Measurements from ENCODE around the gene ENG. TPM values are rescaled to one million over a fixed set of nuclear protein-coding genes. Genes with fewer than 3 reads are reported as not detected.

ENG gene
- total and polyA plus RNA-seq, 2 experiments from 2014 or later: 1.4 to 2.6 TPM

DNA sequence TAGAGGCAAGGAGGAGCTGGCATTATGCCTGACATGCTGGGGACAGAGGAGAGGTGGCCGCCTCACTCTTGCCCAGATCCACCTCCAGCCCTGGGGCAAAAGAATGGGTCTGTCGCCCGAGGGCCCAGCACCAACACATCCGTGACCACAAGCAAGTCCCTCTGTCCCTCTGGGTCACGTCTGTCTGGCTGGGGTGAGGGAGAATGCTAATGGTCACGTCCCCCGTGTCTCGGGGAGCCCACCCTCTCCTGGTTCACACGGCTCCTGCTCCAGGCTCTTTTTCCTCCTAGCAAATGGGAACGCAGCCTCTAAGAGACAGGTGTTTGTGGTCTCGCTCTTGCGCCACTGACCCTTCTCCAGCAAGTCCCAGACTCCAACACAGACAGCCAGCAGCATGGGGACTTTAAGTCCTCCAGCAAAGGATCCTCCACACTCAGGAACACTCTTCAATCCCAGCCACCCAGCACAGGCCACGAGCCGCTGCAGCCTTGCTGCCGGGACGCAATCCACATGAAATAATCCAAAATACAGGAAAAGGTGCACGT lies 4.1 kb downstream of the ENG start:
- no peak overlapping the region for H3K4me2 ChIP-seq
- no peak overlapping the region for H3K27ac ChIP-seq (ENCODE audit: low read depth)
- TF ChIP-seq JUNB (IDR thresholded peaks at IDR 0.05; ENCODE audit: unreplicated experiment) (no peak), NANOG (IDR thresholded peaks at IDR 0.05; ENCODE audit: borderline replicate concordance) (no peak), EZH2 (IDR thresholded peaks at IDR 0.05; ENCODE audit: low read depth, unreplicated experiment) (no peak), EZH2phosphoT487 (IDR thresholded peaks at IDR 0.05; ENCODE audit: unreplicated experiment) (no peak), CREB1 (CRISPR knock-in tag; IDR thresholded peaks at IDR 0.05; ENCODE audit: low read depth) (no peak), STAT1 (IDR thresholded peaks at IDR 0.05; ENCODE audit: unreplicated experiment) (no peak), ZNF331 (CRISPR knock-in tag; IDR thresholded peaks at IDR 0.05; ENCODE audit: low read depth) (no peak), POLR2AphosphoS5 (IDR thresholded peaks at IDR 0.05; ENCODE audit: low read depth) (no peak)
- TF ChIP-seq, protein P1, sequence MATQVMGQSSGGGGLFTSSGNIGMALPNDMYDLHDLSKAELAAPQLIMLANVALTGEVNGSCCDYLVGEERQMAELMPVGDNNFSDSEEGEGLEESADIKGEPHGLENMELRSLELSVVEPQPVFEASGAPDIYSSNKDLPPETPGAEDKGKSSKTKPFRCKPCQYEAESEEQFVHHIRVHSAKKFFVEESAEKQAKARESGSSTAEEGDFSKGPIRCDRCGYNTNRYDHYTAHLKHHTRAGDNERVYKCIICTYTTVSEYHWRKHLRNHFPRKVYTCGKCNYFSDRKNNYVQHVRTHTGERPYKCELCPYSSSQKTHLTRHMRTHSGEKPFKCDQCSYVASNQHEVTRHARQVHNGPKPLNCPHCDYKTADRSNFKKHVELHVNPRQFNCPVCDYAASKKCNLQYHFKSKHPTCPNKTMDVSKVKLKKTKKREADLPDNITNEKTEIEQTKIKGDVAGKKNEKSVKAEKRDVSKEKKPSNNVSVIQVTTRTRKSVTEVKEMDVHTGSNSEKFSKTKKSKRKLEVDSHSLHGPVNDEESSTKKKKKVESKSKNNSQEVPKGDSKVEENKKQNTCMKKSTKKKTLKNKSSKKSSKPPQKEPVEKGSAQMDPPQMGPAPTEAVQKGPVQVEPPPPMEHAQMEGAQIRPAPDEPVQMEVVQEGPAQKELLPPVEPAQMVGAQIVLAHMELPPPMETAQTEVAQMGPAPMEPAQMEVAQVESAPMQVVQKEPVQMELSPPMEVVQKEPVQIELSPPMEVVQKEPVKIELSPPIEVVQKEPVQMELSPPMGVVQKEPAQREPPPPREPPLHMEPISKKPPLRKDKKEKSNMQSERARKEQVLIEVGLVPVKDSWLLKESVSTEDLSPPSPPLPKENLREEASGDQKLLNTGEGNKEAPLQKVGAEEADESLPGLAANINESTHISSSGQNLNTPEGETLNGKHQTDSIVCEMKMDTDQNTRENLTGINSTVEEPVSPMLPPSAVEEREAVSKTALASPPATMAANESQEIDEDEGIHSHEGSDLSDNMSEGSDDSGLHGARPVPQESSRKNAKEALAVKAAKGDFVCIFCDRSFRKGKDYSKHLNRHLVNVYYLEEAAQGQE (IDR thresholded peaks at IDR 0.05; ENCODE audit: unreplicated experiment): no peak
- TF ChIP-seq, protein P2, sequence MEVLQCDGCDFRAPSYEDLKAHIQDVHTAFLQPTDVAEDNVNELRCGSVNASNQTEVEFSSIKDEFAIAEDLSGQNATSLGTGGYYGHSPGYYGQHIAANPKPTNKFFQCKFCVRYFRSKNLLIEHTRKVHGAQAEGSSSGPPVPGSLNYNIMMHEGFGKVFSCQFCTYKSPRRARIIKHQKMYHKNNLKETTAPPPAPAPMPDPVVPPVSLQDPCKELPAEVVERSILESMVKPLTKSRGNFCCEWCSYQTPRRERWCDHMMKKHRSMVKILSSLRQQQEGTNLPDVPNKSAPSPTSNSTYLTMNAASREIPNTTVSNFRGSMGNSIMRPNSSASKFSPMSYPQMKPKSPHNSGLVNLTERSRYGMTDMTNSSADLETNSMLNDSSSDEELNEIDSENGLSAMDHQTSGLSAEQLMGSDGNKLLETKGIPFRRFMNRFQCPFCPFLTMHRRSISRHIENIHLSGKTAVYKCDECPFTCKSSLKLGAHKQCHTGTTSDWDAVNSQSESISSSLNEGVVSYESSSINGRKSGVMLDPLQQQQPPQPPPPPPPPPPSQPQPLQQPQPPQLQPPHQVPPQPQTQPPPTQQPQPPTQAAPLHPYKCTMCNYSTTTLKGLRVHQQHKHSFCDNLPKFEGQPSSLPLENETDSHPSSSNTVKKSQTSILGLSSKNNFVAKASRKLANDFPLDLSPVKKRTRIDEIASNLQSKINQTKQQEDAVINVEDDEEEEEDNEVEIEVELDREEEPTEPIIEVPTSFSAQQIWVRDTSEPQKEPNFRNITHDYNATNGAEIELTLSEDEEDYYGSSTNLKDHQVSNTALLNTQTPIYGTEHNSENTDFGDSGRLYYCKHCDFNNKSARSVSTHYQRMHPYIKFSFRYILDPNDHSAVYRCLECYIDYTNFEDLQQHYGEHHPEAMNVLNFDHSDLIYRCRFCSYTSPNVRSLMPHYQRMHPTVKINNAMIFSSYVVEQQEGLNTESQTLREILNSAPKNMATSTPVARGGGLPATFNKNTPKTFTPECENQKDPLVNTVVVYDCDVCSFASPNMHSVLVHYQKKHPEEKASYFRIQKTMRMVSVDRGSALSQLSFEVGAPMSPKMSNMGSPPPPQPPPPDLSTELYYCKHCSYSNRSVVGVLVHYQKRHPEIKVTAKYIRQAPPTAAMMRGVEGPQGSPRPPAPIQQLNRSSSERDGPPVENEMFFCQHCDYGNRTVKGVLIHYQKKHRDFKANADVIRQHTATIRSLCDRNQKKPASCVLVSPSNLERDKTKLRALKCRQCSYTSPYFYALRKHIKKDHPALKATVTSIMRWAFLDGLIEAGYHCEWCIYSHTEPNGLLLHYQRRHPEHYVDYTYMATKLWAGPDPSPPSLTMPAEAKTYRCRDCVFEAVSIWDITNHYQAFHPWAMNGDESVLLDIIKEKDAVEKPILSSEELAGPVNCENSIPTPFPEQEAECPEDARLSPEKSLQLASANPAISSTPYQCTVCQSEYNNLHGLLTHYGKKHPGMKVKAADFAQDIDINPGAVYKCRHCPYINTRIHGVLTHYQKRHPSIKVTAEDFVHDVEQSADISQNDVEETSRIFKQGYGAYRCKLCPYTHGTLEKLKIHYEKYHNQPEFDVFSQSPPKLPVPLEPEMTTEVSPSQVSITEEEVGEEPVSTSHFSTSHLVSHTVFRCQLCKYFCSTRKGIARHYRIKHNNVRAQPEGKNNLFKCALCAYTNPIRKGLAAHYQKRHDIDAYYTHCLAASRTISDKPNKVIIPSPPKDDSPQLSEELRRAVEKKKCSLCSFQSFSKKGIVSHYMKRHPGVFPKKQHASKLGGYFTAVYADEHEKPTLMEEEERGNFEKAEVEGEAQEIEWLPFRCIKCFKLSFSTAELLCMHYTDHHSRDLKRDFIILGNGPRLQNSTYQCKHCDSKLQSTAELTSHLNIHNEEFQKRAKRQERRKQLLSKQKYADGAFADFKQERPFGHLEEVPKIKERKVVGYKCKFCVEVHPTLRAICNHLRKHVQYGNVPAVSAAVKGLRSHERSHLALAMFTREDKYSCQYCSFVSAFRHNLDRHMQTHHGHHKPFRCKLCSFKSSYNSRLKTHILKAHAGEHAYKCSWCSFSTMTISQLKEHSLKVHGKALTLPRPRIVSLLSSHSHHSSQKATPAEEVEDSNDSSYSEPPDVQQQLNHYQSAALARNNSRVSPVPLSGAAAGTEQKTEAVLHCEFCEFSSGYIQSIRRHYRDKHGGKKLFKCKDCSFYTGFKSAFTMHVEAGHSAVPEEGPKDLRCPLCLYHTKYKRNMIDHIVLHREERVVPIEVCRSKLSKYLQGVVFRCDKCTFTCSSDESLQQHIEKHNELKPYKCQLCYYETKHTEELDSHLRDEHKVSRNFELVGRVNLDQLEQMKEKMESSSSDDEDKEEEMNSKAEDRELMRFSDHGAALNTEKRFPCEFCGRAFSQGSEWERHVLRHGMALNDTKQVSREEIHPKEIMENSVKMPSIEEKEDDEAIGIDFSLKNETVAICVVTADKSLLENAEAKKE (CRISPR knock-in tag; IDR thresholded peaks at IDR 0.05): no peak
- TF ChIP-seq, protein P3, sequence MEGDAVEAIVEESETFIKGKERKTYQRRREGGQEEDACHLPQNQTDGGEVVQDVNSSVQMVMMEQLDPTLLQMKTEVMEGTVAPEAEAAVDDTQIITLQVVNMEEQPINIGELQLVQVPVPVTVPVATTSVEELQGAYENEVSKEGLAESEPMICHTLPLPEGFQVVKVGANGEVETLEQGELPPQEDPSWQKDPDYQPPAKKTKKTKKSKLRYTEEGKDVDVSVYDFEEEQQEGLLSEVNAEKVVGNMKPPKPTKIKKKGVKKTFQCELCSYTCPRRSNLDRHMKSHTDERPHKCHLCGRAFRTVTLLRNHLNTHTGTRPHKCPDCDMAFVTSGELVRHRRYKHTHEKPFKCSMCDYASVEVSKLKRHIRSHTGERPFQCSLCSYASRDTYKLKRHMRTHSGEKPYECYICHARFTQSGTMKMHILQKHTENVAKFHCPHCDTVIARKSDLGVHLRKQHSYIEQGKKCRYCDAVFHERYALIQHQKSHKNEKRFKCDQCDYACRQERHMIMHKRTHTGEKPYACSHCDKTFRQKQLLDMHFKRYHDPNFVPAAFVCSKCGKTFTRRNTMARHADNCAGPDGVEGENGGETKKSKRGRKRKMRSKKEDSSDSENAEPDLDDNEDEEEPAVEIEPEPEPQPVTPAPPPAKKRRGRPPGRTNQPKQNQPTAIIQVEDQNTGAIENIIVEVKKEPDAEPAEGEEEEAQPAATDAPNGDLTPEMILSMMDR (conservative IDR thresholded peaks at IDR 0.05; ENCODE audit: low read depth in 2 of 2): no peak
- TF ChIP-seq, protein P4, sequence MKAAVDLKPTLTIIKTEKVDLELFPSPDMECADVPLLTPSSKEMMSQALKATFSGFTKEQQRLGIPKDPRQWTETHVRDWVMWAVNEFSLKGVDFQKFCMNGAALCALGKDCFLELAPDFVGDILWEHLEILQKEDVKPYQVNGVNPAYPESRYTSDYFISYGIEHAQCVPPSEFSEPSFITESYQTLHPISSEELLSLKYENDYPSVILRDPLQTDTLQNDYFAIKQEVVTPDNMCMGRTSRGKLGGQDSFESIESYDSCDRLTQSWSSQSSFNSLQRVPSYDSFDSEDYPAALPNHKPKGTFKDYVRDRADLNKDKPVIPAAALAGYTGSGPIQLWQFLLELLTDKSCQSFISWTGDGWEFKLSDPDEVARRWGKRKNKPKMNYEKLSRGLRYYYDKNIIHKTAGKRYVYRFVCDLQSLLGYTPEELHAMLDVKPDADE (IDR thresholded peaks at IDR 0.05): no peak
- H3K9me2 ChIP-seq (ENCODE audit: insufficient read depth): no peaks in the 10 kb centered on the region
- H3K4me3 Mint-ChIP-seq: no peak overlapping the region
- H3K27me3 Mint-ChIP-seq (ENCODE audit: insufficient read depth, low read depth, poor library complexity): peaks cover 11% of the 10 kb centered on the region
- peaks cover 6% of the 10 kb centered on the region for H3K4me1 Mint-ChIP-seq
- peaks cover 8% of the 10 kb centered on the region for H3K36me3 Mint-ChIP-seq (ENCODE audit: low read depth)
- no peaks in the 10 kb centered on the region for H3F3A ChIP-seq (replicated peaks; ENCODE audit: low read depth)
- H3K4me1 ChIP-seq (ENCODE audit: insufficient read depth): peaks cover 4% of the 10 kb centered on the region; the same call in 1 of the 2 replicates
- H3K27me3 ChIP-seq (ENCODE audit: insufficient read depth): no peaks in the 10 kb centered on the region
- H3K27ac Mint-ChIP-seq: no peak overlapping the region
- no peaks in the 10 kb centered on the region for H3K36me3 ChIP-seq (ENCODE audit: insufficient read depth)
- DNase-seq (ENCODE audit: low spot score) (no peak), ATAC-seq (no peak)
- H3K79me2 ChIP-seq (replicated peaks; ENCODE audit: insufficient read depth): no peaks in the 10 kb centered on the region
- no peak overlapping the region for H2AFZ ChIP-seq
- no peak overlapping the region for H3K4me3 ChIP-seq
- peaks cover 27% of the 10 kb centered on the region for H3K9me3 Mint-ChIP-seq
- H4K20me1 ChIP-seq (replicated peaks; ENCODE audit: insufficient read depth): no peaks in the 10 kb centered on the region

Measured in GM23338 (cell line).